NCI-H2081 treated with DMSO at 0.1 percent for 48 hours (cell line): ENCODE results near the gene OSMR.
"Not testable (repeated sequence)": the region's sequence is repeated elsewhere in the genome, so short reads cannot be mapped to it uniquely, and the experiment has no call there.

Experiments
- DNase-seq: peaks from one replicate; lab custom pipeline; 2025; lab: John Stamatoyannopoulos, UW

OSMR gene

GRCh38 chr5:38831117-38831516 lies 14.7 kb upstream of the OSMR start:
- no peak for DNase-seq

- no peak for DNase-seq
Observed at GRCh38 chr5:38831909-38832308, 13.9 kb upstream of the OSMR start.

GRCh38 chr5:38832810-38833209 lies 13.0 kb upstream of the OSMR start:
- no peak for DNase-seq

- DNase-seq = no peak
Observed at GRCh38 chr5:38835887-38836286, 9.9 kb upstream of the OSMR start.

GRCh38 chr5:38837416-38837815 lies 8.4 kb upstream of the OSMR start:
- DNase-seq = no peak

- no peak for DNase-seq
Observed at GRCh38 chr5:38837932-38838331, 7.9 kb upstream of the OSMR start.

- no peak for DNase-seq
Observed at GRCh38 chr5:38843665-38844064, 2.1 kb upstream of the OSMR start.

- DNase-seq = no peak
Observed at GRCh38 chr5:38846379-38847011, 683 bp downstream of the OSMR start.

GRCh38 chr5:38847559-38848347 lies 1.9 kb downstream of the OSMR start:
- no peak for DNase-seq

GRCh38 chr5:38848637-38849036 lies 2.8 kb downstream of the OSMR start:
- DNase-seq = no peak

GRCh38 chr5:38851640-38852039 lies 5.8 kb downstream of the OSMR start:
- not testable (repeated sequence) for DNase-seq

- DNase-seq = no peak
Observed at GRCh38 chr5:38853753-38854470, 8.1 kb downstream of the OSMR start.

- DNase-seq = no peak
Observed at GRCh38 chr5:38854907-38855306, 9.1 kb downstream of the OSMR start.

- DNase-seq = no peak
Observed at GRCh38 chr5:38856660-38857059, 10.8 kb downstream of the OSMR start.

GRCh38 chr5:38858839-38859238 lies 13.0 kb downstream of the OSMR start:
- DNase-seq = no peak

- DNase-seq = not testable (repeated sequence)
Observed at GRCh38 chr5:38861986-38862770, 16.4 kb downstream of the OSMR start.

GRCh38 chr5:38866362-38867031 lies 20.7 kb downstream of the OSMR start:
- no peak for DNase-seq

GRCh38 chr5:38867032-38867398 lies 21.2 kb downstream of the OSMR start:
- no peak for DNase-seq

- no peak for DNase-seq
Observed at GRCh38 chr5:38867416-38867815, 21.6 kb downstream of the OSMR start.

GRCh38 chr5:38870595-38870994 lies 24.8 kb downstream of the OSMR start:
- DNase-seq = no peak

GRCh38 chr5:38871058-38871605 lies 25.3 kb downstream of the OSMR start:
- no peak for DNase-seq
